HepG2 (cell line): ENCODE results near the gene CHMP6. TPM values are rescaled to one million over a fixed set of nuclear protein-coding genes. Genes with fewer than 3 reads are reported as not detected.

Source experiments
- AGO2 ChIP-seq: fragments of 200-400 bp; formaldehyde crosslinking; optimal IDR thresholded peaks from 2 replicates; pipeline ENCODE3; 2017; ENCODE audit warnings: mild to moderate bottlenecking, low read depth, low read length, moderate library complexity
- ATAD3A ChIP-seq: sonication (generic); formaldehyde crosslinking; IDR thresholded peaks from 2 replicates; pipeline ENCODE4 v1.4.0; 2020; ENCODE audit warnings: missing genetic modification reagents
- CBX2 ChIP-seq, 2 experiments: fragments of 200-600 bp in 1 of 2; sonication (generic); formaldehyde crosslinking in 1 of 2; IDR thresholded peaks; 2 replicates each; pipeline versions ENCODE4 v1.7.0 to v1.8.1; 2018 to 2022; ENCODE audit warnings: low read depth in 2 of 2, low read length in 1 of 2, mild to moderate bottlenecking in 1 of 2, missing genetic modification reagents in 1 of 2
- GTF3A ChIP-seq: sonication (generic); formaldehyde crosslinking; conservative IDR thresholded peaks from 2 replicates; pipeline ENCODE4 v1.4.0; 2020; ENCODE audit warnings: mild to moderate bottlenecking, missing genetic modification reagents
- KMT2B ChIP-seq: IDR thresholded peaks from 2 replicates; pipeline ENCODE4 v1.6.1; 2016; ENCODE audit warnings: missing genetic modification reagents, missing compliant biosample characterization
- NFE2 ChIP-seq: sonication (generic); formaldehyde crosslinking; IDR thresholded peaks from 2 replicates; pipeline ENCODE4 v1.4.0; 2020; ENCODE audit warnings: missing genetic modification reagents
- STAT6 ChIP-seq: sonication (generic); formaldehyde crosslinking; IDR thresholded peaks from 2 replicates; pipeline ENCODE4 v1.4.0; 2020; ENCODE audit warnings: missing genetic modification reagents, mild to moderate bottlenecking, borderline replicate concordance
- TBL1XR1 ChIP-seq: fragments of 150-350 bp; IDR thresholded peaks from 2 replicates; pipeline ENCODE4 v1.6.1; 2014; ENCODE audit warnings: borderline replicate concordance, low read length; ENCODE audit not compliant: partially characterized antibody
- TP53 ChIP-seq: sonication (generic); formaldehyde crosslinking; conservative IDR thresholded peaks from 2 replicates; pipeline ENCODE4 v1.4.0; 2020; ENCODE audit warnings: missing genetic modification reagents
- WIZ ChIP-seq: sonication (generic); formaldehyde crosslinking; IDR thresholded peaks from 2 replicates; pipeline ENCODE4 v1.5.1; 2020; ENCODE audit warnings: mild to moderate bottlenecking, missing genetic modification reagents
- ZNF276 ChIP-seq: sonication (generic); formaldehyde crosslinking; IDR thresholded peaks from 2 replicates; pipeline ENCODE4 v1.4.0; 2020; ENCODE audit warnings: mild to moderate bottlenecking, low read depth, missing genetic modification reagents
- ZNF33A ChIP-seq: sonication (generic); formaldehyde crosslinking; IDR thresholded peaks from 2 replicates; pipeline ENCODE4 v1.5.1; 2020; ENCODE audit warnings: missing genetic modification reagents, mild to moderate bottlenecking, moderate library complexity, borderline replicate concordance
- polyA plus RNA-seq, 8 experiments: library from polyadenylated mRNA; depleted of rRNA in 3 of 8; stranded (reverse) in 7 of 8; unstranded in 1 of 8; fragments of >200 nt; fragmentation: Illumina TruSeq in 4 of 8; extraction: Trizol in 4 of 8; gene quantifications; 2 replicates each; pipeline versions ENCODE4 v1.2.1 to v1.2.3, GENCODE V29; 2011 to 2016; ENCODE audit warnings: low read depth in 4 of 8, missing spikeins in 1 of 8, mixed read lengths in 1 of 8; ENCODE audit not compliant: insufficient read depth in 1 of 8
- total RNA-seq, 5 experiments: library from RNA; depleted of rRNA; stranded (reverse); fragments of >200 nt; fragmentation: Illumina TruSeq; extraction: Trizol; gene quantifications; 2 replicates each; pipeline ENCODE4 v1.2.3, GENCODE V29; 2016; ENCODE audit warnings: low read depth in 1 of 5
- TF ChIP-seq, protein P1 (sequence below): sonication (generic); formaldehyde crosslinking; conservative IDR thresholded peaks from 2 replicates; pipeline ENCODE4 v1.4.0; 2020; ENCODE audit warnings: missing genetic modification reagents
- TF ChIP-seq, protein P2 (sequence below): sonication (generic); formaldehyde crosslinking; IDR thresholded peaks from 2 replicates; pipeline ENCODE4 v1.5.1; 2020; ENCODE audit warnings: mild to moderate bottlenecking, missing genetic modification reagents
- TF ChIP-seq, protein P3 (sequence below): sonication (generic); formaldehyde crosslinking; IDR thresholded peaks from 2 replicates; pipeline ENCODE4 v1.8.1; 2022; ENCODE audit warnings: mild to moderate bottlenecking, missing genetic modification reagents

CHMP6 gene
- total and polyA plus RNA-seq, 2 of the 13 experiments (the other 11 are each of a cell fraction or from before 2014, with no cell fraction given): 11.1 to 24.2 TPM

- TF ChIP-seq, protein P1, sequence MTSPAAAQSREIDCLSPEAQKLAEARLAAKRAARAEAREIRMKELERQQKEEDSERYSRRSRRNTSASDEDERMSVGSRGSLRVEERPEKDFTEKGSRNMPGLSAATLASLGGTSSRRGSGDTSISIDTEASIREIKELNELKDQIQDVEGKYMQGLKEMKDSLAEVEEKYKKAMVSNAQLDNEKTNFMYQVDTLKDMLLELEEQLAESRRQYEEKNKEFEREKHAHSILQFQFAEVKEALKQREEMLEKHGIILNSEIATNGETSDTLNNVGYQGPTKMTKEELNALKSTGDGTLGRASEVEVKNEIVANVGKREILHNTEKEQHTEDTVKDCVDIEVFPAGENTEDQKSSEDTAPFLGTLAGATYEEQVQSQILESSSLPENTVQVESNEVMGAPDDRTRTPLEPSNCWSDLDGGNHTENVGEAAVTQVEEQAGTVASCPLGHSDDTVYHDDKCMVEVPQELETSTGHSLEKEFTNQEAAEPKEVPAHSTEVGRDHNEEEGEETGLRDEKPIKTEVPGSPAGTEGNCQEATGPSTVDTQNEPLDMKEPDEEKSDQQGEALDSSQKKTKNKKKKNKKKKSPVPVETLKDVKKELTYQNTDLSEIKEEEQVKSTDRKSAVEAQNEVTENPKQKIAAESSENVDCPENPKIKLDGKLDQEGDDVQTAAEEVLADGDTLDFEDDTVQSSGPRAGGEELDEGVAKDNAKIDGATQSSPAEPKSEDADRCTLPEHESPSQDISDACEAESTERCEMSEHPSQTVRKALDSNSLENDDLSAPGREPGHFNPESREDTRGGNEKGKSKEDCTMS: no peak
- TF ChIP-seq, protein P2, sequence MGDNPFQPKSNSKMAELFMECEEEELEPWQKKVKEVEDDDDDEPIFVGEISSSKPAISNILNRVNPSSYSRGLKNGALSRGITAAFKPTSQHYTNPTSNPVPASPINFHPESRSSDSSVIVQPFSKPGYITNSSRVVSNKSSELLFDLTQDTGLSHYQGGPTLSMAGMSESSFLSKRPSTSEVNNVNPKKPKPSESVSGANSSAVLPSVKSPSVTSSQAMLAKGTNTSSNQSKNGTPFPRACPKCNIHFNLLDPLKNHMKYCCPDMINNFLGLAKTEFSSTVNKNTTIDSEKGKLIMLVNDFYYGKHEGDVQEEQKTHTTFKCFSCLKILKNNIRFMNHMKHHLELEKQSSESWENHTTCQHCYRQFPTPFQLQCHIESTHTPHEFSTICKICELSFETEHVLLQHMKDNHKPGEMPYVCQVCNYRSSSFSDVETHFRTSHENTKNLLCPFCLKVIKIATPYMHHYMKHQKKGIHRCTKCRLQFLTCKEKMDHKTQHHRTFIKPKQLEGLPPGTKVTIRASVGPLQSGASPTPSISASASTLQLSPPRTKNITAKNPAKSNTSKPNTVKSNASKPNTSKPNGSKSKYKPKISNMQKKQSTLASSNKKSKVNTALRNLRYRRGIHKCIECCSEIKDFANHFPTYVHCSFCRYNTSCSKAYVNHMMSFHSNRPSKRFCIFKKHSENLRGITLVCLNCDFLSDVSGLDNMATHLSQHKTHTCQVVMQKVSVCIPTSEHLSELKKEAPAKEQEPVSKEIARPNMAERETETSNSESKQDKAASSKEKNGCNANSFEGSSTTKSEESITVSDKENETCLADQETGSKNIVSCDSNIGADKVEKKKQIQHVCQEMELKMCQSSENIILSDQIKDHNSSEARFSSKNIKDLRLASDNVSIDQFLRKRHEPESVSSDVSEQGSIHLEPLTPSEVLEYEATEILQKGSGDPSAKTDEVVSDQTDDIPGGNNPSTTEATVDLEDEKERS: peak; percentile 24; the same call in 1 of the 2 replicates
- TF ChIP-seq ATAD3A (no peak), WIZ (CRISPR knock-in tag) (no peak), KMT2B (CRISPR knock-in tag) (no peak), AGO2 (peak; percentile 44), GTF3A (CRISPR knock-in tag) (no peak), ZNF33A (CRISPR knock-in tag) (no peak), NFE2 (CRISPR knock-in tag) (no peak), ZNF276 (CRISPR knock-in tag) (peak; percentile 5; the same call in 1 of the 2 replicates), CBX2 (IDR thresholded peaks at IDR 0.05; ENCODE audit: low read depth, low read length) (no peak), CBX2 (CRISPR knock-in tag; IDR thresholded peaks at IDR 0.05; ENCODE audit: low read depth) (no peak), STAT6 (CRISPR knock-in tag) (no peak), TP53 (CRISPR knock-in tag) (no peak), TBL1XR1 (no peak)
- TF ChIP-seq, protein P3, sequence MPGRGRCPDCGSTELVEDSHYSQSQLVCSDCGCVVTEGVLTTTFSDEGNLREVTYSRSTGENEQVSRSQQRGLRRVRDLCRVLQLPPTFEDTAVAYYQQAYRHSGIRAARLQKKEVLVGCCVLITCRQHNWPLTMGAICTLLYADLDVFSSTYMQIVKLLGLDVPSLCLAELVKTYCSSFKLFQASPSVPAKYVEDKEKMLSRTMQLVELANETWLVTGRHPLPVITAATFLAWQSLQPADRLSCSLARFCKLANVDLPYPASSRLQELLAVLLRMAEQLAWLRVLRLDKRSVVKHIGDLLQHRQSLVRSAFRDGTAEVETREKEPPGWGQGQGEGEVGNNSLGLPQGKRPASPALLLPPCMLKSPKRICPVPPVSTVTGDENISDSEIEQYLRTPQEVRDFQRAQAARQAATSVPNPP (CRISPR knock-in tag): no peak
These were observed 9.2 kb downstream of the CHMP6 start (continued) for GRCh38 chr17:81000631-81001357.
